GM11168 (cell line): ENCODE data around the gene CIB4.

Source experiments
- in situ Hi-C: fragments of 300-500 bp; cut with MboI; formaldehyde crosslinking; loops from one replicate; pipeline ENCODE4 v1.12.0; 2022; ENCODE audit warnings: low sequenced_read_pairs; ENCODE audit not compliant: unreplicated experiment

Gene CIB4

DNA sequence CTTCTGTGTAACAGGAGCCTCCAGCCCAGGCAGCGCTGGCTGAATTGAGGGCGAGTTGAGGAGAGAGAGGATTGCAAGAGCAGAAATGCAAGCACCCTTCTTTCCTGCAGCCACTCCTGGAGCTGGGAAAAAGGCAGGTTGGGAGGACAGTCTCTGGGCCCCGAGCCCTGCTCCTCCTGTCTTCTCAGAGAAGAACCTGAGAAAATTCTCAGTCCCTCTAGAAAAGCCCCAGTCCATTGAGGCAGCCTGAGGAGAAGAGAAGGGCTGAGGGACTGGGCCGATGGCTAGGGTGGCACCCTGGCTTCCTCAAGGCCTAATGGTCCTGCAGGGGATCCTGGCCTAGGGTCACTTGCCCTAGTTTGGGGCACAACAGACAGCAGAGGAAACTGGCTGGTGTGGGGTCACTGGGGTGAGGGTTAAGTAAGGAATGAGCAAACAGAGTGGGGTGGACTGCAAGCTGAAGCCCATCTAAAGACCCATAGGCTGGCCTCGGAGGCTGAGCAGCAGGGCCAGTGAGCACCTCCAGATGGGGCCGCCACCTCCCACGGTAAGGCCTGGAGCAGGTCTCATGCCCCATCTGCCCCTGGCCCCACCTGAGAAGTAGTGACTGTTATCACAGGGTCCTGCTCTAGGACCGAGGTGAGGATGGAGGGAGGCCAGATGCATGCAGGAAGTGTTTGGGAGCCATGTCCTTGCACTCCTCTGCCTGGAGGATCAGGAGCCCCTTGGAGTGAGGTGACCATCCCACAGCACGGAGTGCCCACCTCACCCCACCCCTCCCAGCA is 12.4 kb downstream of the CIB4 start:
- in situ Hi-C loops: no loop called here

GRCh38 chr2:26627350-26628105 is 13.6 kb downstream of the CIB4 start:
- in situ Hi-C loops: no loop called here

DNA sequence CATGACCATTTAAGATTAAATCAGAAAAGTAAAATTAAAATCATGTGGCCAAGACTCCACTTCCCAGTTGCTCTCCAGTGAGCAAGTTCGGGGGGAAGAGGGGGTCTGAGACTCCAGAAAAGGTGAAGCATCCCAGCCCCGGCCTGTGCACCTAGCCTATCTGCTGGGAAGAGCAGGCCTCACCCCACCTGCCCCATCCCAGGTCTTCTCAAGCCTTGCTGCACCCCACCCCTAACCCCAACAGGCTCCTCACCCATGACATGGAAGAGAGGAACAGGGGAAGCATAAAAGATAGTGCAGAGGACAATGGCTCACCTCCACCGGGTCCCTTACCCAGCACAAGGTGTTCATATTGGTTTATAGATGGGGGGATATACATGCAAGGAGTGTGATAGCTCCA is 14.6 kb downstream of the CIB4 start:
- in situ Hi-C loops: no loop called here

- in situ Hi-C loops: no loop called here
Measured at GRCh38 chr2:26623541-26624495, 17.3 kb downstream of the CIB4 start.

DNA sequence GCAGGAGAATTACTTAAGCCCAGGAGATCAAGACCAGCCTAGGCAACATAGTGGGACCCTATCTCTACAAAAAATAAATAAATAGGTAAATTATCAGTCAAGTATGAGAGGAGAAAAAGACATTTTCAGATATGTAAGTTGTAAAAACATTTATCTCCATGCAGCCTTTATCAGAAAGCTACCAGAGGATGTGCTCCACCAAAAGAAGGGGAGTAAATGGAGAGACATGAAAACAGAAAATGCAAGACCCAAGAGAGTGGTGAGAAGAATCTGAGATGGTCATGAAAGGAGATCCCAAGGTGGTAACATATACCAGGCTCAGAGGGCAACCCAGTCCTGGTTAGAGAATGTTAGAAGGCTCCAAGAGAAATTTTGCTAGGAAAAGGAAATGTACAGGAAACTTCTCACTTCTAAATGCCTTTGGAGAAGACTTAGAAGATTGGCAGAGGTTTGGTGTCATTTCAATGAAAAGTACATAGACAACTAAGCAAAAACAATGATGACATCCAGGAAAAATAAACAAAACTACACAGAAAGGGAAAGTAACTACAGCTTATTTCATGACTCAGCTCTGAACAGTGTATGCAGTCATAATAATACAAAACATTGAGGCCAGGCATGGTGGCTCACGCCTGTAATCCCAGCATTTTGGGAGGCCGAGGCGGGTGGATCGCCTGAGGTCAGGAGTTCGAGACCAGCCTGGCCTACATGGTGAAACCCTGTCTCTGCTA is 19.5 kb downstream of the CIB4 start:
- in situ Hi-C loops: no loop called here

DNA sequence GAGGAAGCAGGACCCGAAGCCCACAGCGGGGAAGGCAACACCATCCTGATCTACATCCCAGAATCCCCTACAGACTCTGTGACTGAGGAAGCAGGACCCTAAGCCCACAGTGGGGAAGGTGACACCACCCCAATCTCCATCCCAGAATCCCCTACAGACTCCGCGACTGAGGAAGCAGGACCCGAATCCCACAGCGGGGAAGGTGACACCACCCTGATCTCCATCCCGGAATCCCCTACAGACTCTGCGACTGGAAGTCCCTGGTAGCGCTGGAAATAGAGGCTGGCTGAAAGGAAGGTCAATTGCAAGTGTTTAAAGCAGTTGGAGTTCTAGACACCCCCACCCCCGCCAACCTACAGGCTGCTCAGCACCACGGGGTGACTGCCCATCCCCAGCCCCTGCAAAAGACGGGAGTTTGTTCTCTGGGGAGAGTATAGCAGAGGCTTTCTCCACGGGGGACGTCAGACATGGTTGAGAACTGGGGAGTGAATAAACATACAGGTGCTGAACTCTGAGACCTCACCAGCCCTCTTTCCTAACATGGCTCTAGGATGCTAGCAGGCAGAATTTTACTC is 21.0 kb downstream of the CIB4 start:
- in situ Hi-C loops: no loop called here

DNA sequence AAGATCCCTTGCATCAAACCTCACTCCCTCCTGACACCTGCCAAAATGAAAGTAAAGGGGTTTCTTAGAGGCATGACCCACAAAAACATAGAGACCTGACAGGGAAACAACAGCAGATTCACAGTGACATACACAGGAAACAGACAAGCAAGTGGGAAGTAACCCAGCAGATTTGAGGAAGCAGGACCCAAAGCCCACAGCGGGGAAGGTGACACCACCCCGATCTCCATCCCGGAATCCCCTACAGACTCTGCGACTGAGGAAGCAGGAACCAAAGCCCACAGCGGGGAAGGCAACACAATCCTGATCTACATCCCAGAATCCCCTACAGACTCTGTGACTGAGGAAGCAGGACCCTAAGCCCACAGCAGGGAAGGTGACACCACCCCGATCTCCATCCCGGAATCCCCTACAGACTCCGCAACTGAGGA is 21.6 kb downstream of the CIB4 start:
- in situ Hi-C loops: no loop called here

GRCh38 chr2:26619096-26619495 is 22.1 kb downstream of the CIB4 start:
- in situ Hi-C loops: no loop called here

DNA sequence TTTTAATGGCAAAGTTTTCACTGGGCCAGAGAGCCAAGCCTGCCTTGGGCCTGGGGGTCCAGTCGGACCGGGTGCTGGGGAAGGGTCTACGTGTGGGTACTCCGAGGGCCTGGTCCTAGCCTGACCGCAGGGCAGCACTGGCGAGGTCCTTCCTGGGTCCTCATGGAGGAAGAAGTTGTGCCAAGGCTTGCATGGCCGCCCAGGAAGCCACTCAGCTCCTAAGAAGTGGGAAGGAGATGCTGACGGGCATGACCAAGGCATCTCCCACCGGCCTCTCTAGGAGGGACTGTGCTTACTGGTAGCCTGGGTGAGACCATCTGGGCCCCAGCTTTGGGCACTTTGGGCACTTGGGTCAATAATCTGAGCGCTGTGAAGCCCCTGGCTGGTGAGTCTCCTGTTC is 22.6 kb downstream of the CIB4 start:
- in situ Hi-C loops: no loop called here

DNA sequence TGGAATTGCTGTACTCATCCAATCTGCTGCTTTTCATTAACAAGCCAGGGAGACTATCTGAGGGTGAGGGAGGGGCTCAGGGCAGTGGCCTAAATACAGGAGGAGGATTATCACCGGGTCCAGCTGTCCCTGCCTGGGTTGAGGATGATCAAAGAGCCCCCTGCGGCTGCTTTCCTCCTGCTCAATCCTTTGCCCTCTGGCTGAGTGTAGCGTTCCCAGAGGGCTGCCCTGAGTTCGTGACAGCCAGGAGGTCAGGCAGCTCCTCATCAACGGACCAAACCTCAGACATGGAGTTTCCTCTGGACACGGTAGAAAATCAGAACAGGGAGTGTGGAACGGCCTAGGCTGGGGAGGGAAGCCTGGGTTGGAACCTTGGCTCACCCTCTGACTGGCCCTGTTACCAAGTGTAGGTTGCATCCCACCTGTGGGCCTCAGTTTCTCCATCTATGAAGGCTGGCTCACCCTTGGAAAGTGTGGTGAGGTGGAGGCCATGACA is 23.5 kb downstream of the CIB4 start:
- in situ Hi-C loops: no loop called here

GRCh38 chr2:26616706-26617587 is 24.2 kb downstream of the CIB4 start:
- in situ Hi-C loops: no loop called here

- in situ Hi-C loops: no loop called here
Measured at GRCh38 chr2:26615860-26616705, 25.1 kb downstream of the CIB4 start.

DNA sequence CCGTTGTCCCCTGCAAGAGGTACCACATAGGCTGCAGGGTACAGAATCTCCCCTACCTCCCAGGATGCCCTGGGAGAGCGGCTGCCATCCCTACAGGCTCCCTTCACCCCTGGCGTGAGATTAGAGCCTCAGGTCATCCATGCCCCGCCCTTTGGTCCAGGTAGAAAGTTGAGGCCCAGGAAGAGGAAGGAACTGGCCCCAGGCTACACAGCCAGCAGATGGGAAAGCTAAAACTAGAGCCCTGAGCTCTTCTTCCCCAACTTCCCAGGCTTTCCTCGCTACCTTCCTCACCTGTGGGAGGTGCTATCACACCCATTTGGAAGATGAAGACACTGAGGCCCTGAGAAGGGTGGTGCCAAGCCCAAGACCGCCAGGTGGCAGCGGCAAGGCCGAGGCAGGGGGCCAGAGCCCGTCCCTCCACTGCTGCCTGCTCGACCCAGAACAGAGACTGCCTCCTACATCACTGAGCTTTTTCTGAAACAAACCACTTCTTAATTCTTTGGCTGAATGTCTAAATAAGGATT is 25.8 kb downstream of the CIB4 start:
- in situ Hi-C loops: no loop called here

DNA sequence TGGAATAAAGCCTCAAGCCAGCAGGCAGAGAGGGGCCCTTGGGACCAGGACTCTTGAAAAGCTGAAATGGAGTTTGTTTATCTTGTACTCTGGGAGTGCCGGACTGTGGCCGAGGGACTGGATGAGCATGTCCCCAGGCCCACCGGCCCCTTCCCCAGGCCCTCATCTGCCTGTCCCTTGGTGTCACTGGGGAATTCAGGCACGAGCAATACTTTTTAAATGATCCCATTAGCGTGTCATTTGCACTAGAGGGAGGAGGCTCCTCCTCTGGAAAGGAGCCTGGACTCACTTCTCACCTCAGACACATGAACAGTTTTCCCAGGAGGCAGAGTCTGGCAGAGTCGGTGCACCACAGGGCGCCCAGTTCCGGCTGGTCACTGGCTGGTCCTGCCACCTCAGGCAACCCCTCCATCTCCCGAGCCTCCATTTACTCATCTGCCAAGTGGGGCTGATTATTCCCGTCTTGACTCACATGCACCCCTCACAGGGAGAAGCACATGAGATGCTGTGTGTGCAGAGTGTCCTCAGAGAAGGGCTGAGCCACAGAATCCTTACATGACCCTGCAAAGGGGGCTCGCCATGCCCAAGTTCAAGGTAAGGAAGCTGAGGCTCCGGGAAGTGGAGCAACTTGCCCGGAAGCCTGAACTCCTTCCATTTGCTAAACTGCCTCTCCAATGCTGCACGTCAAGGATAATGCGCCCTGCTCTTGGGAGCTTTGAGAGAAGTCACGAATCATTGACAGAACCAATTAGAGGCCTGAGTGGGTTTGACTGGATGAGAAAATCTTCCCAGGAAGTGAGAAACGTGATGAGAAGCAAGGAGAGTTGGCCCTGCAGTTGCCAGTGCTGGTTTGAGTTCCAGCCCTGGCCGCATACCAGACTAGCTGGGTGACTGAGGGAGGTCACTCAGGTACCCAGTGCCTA is 26.7 kb downstream of the CIB4 start:
- in situ Hi-C loops: no loop called here

- in situ Hi-C loops: no loop called here
Measured at GRCh38 chr2:26613241-26614215, 27.6 kb downstream of the CIB4 start.
